HEK293T (cell line): ENCODE results near the gene PITPNM3.

Experiments used
- FOXK2 ChIP-seq: fragments of 450-650 bp; IDR thresholded peaks from 2 replicates; pipeline ENCODE4 v1.6.1; 2016; ENCODE audit warnings: mild to moderate bottlenecking
- FOXM1 ChIP-seq: fragments of 450-650 bp; IDR thresholded peaks from 2 replicates; pipeline ENCODE4 v1.6.1; 2017; ENCODE audit warnings: mild to moderate bottlenecking, borderline replicate concordance
- SP1 ChIP-seq: fragments of 450-650 bp; IDR thresholded peaks from 2 replicates; pipeline ENCODE4 v1.6.1; 2017
- SUZ12 ChIP-seq: fragments of 450-650 bp; IDR thresholded peaks from 2 replicates; pipeline ENCODE4 v1.6.1; 2016; ENCODE audit warnings: mild to moderate bottlenecking
- ZNF384 ChIP-seq: fragments of 450-650 bp; IDR thresholded peaks from 2 replicates; pipeline ENCODE4 v1.6.1; 2016

DNA sequence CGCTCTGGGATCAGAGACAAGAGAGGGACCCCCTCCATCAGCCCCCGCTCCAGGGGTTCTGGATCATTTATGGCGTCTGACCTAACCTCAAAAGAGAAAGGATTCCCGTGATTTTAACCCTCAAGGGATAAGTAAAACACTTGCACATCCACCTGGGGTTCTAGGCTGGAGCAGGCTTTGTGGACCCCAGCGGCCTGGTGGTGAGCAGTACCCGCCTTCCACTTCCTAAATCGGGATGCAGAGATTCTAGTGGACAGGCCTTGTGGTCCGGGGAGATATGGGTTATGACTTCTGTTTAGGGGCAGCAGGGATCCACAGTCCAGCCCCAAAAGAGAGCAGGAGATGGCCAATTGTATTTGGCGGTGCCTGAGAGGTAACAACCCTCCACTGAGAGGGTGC is 684 bp upstream of the PITPNM3 start:
- TF ChIP-seq SP1 = no peak
- no peak for TF ChIP-seq FOXM1
- no peak for TF ChIP-seq ZNF384
- no peak for TF ChIP-seq SUZ12
- no peak for TF ChIP-seq FOXK2
